ENCODE data around the gene HEXA.

The HEXA gene

GRCh38 chr15:72375846-72376581, at the start of gene HEXA (continued):
- TF ChIP-seq, protein P1, sequence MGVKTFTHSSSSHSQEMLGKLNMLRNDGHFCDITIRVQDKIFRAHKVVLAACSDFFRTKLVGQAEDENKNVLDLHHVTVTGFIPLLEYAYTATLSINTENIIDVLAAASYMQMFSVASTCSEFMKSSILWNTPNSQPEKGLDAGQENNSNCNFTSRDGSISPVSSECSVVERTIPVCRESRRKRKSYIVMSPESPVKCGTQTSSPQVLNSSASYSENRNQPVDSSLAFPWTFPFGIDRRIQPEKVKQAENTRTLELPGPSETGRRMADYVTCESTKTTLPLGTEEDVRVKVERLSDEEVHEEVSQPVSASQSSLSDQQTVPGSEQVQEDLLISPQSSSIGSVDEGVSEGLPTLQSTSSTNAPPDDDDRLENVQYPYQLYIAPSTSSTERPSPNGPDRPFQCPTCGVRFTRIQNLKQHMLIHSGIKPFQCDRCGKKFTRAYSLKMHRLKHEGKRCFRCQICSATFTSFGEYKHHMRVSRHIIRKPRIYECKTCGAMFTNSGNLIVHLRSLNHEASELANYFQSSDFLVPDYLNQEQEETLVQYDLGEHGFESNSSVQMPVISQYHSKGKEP (tag by site-specific recombination; IDR thresholded peaks at IDR 0.05), result peak; percentile 82; the same call in 1 of the 2 replicates
- TF ChIP-seq, protein P2, sequence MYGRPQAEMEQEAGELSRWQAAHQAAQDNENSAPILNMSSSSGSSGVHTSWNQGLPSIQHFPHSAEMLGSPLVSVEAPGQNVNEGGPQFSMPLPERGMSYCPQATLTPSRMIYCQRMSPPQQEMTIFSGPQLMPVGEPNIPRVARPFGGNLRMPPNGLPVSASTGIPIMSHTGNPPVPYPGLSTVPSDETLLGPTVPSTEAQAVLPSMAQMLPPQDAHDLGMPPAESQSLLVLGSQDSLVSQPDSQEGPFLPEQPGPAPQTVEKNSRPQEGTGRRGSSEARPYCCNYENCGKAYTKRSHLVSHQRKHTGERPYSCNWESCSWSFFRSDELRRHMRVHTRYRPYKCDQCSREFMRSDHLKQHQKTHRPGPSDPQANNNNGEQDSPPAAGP (tag by site-specific recombination; IDR thresholded peaks at IDR 0.05), result peak; percentile 99
- TF ChIP-seq, protein P3, sequence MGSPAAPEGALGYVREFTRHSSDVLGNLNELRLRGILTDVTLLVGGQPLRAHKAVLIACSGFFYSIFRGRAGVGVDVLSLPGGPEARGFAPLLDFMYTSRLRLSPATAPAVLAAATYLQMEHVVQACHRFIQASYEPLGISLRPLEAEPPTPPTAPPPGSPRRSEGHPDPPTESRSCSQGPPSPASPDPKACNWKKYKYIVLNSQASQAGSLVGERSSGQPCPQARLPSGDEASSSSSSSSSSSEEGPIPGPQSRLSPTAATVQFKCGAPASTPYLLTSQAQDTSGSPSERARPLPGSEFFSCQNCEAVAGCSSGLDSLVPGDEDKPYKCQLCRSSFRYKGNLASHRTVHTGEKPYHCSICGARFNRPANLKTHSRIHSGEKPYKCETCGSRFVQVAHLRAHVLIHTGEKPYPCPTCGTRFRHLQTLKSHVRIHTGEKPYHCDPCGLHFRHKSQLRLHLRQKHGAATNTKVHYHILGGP (tag by site-specific recombination; IDR thresholded peaks at IDR 0.05), result peak; percentile 54; the same call in 1 of the 2 replicates
- no peak for TF ChIP-seq ZNF473 (tag by site-specific recombination; IDR thresholded peaks at IDR 0.05)
- TF ChIP-seq SCRT2 (tag by site-specific recombination; IDR thresholded peaks at IDR 0.05), result peak; percentile 78
- peak; percentile 96 for TF ChIP-seq ZNF600 (tag by site-specific recombination; IDR thresholded peaks at IDR 0.05)
- TF ChIP-seq ZFP69B (tag by site-specific recombination; IDR thresholded peaks at IDR 0.05), result peak; percentile 96
- TF ChIP-seq ZNF24 (tag by site-specific recombination; IDR thresholded peaks at IDR 0.05), result peak; percentile 100
- no peak for TF ChIP-seq ZNF274 (IDR thresholded peaks at IDR 0.05; ENCODE audit: low read length)
- TF ChIP-seq ZNF274 (tag by site-specific recombination; IDR thresholded peaks at IDR 0.05; ENCODE audit: borderline replicate concordance), result no peak
- no peak for TF ChIP-seq ZNF133 (tag by site-specific recombination; IDR thresholded peaks at IDR 0.05)
- TF ChIP-seq, protein P4, sequence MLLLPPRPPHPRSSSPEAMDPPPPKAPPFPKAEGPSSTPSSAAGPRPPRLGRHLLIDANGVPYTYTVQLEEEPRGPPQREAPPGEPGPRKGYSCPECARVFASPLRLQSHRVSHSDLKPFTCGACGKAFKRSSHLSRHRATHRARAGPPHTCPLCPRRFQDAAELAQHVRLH (tag by site-specific recombination; IDR thresholded peaks at IDR 0.05), result peak; percentile 99
- TF ChIP-seq BCL11A (tag by site-specific recombination; IDR thresholded peaks at IDR 0.05; ENCODE audit: low read depth), result peak; percentile 64; the same call in 1 of the 2 replicates
- TF ChIP-seq YY2 (tag by site-specific recombination; IDR thresholded peaks at IDR 0.05), result peak; percentile 91
- peak; percentile 87 for TF ChIP-seq ZNF488 (tag by site-specific recombination; IDR thresholded peaks at IDR 0.05)
- peak; percentile 90 for TF ChIP-seq ZBTB21 (tag by site-specific recombination; IDR thresholded peaks at IDR 0.05)
- TF ChIP-seq YY1 (tag by site-specific recombination; IDR thresholded peaks at IDR 0.05), result peak; percentile 88
- TF ChIP-seq ZNF610 (tag by site-specific recombination; IDR thresholded peaks at IDR 0.05; ENCODE audit: borderline replicate concordance), result peak; percentile 93
- no peak for TF ChIP-seq ZNF311 (tag by site-specific recombination; IDR thresholded peaks at IDR 0.05; ENCODE audit: borderline replicate concordance)
- peak; percentile 60; the same call in 1 of the 2 replicates for TF ChIP-seq ZBTB20 (tag by site-specific recombination; IDR thresholded peaks at IDR 0.05)
- TF ChIP-seq ZNF211 (tag by site-specific recombination; IDR thresholded peaks at IDR 0.05; ENCODE audit: low read depth), result no peak
- TF ChIP-seq, protein P5, sequence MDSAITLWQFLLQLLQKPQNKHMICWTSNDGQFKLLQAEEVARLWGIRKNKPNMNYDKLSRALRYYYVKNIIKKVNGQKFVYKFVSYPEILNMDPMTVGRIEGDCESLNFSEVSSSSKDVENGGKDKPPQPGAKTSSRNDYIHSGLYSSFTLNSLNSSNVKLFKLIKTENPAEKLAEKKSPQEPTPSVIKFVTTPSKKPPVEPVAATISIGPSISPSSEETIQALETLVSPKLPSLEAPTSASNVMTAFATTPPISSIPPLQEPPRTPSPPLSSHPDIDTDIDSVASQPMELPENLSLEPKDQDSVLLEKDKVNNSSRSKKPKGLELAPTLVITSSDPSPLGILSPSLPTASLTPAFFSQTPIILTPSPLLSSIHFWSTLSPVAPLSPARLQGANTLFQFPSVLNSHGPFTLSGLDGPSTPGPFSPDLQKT (IDR thresholded peaks at IDR 0.05; ENCODE audit: borderline replicate concordance, low read depth, low read length), result peak; percentile 66; the same call in 1 of the 2 replicates
- TF ChIP-seq ZNF530 (tag by site-specific recombination; IDR thresholded peaks at IDR 0.05; ENCODE audit: low read depth), result no peak
- TF ChIP-seq ZNF148 (tag by site-specific recombination; IDR thresholded peaks at IDR 0.05; ENCODE audit: borderline replicate concordance), result peak; percentile 88
- no peak; the same call in 1 of the 2 replicates for TF ChIP-seq GLI2 (tag by site-specific recombination; IDR thresholded peaks at IDR 0.05; ENCODE audit: borderline replicate concordance, low read depth)
- peak; percentile 99 for TF ChIP-seq ZNF391 (tag by site-specific recombination; IDR thresholded peaks at IDR 0.05; ENCODE audit: borderline replicate concordance, low read depth)
- TF ChIP-seq GLIS2 (tag by site-specific recombination; IDR thresholded peaks at IDR 0.05), result peak; percentile 94
- no peak for TF ChIP-seq ZNF140 (tag by site-specific recombination; IDR thresholded peaks at IDR 0.05)
- peak; percentile 65; the same call in 1 of the 2 replicates for TF ChIP-seq RBAK (tag by site-specific recombination; IDR thresholded peaks at IDR 0.05)

Measured in HEK293 (cell line).